Hematopoietic multipotent progenitor cell treated with erythropoietin and hydrocortisone succinate and interleukin-3 and kit ligand, for 8 days (in vitro differentiated cells): ENCODE results near the gene GALNT7.

Source experiments
- DNase-seq: peaks from one replicate; pipeline ENCODE4 v3.0.0-alpha.2; 2015

GALNT7 gene

DNA sequence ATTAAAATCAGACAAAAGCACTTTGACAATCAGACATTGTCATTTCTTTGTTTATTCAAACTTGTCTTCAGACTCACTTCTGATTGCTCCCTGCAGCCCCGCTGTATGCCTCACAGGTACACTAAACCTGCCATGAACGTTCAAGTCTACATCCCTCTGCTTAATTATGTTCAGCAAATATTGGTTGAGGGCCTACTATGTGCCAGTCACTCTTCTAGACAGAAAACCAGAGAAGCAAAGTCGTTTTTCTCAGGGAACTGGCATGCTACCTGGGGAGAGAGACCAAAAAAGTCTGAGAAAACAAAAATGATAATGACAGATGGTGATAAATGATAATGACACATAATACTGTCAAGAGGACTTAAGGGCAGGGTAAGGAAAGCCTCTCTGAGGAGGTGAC, 146.1 kb downstream of the GALNT7 start:
- DNase-seq = no peak

DNA sequence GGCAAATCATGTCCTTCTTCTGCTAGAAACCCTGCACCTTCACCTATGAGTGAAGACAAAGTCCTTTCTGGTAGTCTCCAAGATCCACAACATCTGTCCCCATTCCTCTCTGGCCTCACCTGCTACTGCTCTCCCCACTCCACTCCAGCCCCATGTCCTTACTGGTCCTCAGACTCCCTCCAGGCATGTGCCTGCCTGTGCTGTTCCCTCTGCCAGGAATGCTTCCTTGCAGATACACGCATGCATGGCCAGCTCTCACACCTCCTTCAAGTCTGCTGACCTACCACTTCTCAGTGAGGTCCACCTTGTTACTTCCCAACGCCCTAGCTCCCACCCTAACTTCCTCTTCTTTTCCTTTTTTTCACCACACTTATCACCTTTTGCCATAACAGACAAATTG, 147.4 kb downstream of the GALNT7 start:
- DNase-seq = no peak

DNA sequence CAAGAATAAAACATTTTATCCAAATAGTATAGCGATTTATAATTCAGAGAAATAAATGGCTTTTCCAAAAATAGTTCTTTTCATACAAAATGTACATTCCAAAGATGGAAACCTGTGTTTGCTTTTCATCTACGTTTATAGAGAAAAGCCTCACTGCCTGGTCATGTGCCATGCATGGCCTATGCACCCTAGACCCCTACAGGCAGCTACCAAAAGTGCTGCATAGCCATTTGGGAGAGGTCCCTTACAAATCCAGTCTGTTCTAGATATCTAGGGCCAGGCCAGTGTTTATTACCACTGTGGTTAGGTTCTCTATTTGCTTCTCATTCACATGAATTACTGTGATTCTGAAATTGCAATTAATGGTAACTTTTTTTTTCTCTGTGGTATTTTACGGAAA, 148.4 kb downstream of the GALNT7 start:
- DNase-seq = peak; percentile 65

DNA sequence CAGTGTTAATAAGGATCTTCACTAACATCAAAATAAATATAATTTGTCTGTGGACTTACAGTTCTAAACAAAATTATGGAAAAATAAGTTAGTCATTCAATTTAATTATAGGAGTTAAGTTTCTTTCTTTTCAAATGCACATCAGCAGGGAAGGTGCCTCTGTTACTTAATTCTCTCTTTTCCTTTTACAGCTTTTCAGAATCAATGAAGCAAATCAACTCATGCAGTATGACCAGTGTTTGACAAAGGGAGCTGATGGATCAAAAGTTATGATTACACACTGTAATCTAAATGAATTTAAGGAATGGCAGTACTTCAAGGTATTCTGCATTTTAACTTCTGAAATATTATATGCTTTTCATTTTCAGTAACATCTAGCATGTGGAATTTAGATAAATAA, 149.6 kb downstream of the GALNT7 start:
- DNase-seq = no peak

DNA sequence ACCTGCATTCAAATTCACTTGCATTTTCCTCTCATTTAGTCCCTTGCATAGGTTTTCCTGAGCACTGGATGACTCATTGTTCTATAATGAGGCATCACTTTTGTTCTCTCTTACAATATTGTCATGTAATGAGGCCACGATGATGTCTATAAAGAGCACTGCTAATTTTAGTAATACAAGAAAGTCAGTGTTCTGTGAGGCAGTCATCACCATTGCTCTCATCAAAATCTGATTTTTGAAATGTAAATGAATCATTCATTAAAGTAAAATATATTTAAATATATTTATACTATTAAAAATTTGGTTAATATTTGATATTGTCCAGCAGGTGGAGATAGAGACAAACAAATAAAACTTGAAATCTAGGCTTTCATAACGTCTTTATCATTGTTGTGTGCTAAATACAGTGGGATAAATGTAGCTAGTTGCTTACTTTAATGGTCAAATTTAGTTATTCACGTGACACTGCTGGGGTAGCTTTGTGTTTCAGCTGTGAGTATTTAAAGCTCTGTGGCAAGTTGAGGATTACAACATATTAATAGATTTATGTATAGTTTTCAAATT, 150.1 kb downstream of the GALNT7 start:
- DNase-seq = peak; percentile 75

DNA sequence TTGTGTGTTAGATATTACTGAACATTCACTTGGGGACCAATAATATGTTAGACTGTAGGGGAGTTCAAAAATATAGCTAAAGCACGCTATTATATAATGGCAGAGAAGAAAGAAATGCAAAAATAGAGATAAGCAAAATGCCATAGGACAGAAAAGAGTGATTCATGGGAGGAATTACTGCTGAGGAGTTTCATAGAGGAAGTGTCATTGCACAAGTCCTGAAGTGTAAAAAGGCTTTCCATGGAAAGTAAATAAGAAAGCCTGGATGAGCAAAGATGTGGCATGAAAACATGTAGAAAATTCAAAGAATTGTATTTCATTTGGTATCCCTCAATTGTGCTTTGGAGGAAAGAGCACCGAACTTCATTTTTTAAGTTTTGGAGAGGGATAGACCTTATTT, 151.1 kb downstream of the GALNT7 start:
- DNase-seq = no peak

DNA sequence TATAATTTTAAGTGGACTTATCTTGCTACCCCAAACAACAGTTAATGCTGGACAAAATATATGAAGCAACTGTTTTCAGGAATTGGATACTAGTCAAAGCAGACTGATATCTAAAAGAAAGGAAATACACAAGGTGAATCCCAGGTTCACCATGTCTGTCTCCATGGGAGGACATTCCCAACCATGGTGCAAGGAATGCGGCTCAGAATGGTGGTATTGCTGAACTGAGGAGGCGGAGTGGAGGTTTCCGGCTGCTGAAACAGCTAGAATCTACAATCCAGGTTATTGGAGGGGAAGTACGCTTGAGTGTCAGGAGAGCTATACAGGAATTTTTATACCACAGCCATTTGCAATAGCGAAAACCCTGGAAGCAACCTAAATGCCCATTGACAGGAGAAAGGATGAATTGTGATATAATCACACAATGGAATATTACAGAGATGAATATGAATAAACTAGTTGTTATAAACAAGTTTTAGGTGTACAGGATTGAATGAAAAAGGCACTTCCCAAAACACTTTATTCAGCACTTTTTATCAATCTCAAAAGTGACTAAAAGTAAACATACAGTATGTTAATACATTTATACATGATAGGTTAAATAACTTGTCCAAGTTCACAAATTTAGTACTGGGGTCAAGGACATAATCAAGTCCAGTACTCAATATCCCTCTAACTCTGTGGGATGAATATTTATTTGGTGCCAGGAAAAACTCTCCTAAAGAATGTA, 156.6 kb downstream of the GALNT7 start:
- no peak for DNase-seq

DNA sequence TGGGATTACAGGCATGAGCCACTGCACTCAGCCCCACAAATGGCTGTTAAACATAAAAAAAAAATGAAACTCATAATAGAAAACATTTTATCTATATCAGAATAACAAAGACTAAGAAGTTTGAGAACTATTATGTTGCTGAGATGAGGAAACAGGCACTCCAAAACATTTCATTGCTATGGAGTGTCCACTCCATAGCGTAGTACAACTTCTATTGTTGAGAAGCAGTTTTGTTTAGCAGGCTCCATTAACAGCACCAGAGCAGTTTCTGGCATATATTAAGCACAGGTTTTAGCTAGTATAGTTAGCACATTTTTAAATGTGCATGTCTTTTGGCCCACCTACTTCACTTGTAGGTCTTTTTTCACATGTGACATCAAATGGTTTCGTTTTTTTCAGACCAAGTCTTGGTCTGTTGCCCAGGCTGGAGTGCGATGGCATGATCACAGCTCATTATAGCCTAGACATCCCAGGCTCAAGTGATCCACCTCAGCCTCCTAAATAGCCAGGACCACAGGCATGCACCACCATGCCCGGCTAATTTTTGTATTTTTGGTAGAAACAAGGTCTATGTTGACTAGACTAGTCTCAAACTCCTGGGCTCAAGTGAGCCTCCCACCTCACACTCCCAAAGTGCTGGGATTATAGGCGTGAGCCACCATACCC, 159.8 kb downstream of the GALNT7 start:
- DNase-seq = no peak

DNA sequence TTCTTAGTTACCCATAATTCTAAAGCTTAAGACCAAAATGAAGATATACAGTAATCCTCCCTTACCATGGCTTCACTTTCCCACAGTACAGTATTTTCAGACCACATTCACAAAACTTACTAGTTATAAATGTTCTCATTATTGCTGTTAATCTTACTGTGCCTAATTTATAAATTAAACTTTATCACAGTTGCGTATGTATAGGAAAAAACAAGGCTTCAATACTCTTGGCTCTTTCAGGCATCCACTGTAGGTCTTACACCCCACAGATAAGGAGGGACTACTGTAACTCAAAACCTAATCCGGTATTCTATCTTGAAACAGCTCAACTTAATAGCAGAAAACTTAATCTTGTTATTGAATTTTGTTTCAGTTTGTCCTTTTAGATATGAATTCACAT, 162.0 kb downstream of the GALNT7 start:
- peak; percentile 23 for DNase-seq

DNA sequence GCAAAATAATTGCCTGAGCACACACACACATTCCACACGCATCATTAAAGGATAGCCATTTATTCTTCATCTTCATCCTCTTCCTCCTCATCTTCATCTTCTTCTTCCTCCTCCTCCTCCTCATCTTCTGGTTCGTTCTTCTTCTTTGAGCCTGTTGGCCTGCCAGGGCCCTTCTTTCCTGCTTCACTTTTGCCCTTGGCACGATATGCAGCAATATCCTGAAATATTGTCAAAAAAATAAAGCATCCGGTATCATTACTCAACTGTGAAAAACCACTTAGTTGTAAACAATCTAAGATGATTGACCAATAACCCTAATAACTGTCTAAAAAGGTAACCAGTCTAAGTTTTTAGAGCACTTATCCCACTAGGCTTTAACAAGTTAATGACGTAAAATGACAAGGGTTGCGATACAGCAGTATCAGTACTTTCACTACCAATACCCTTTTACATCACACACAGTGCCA, 163.4 kb downstream of the GALNT7 start:
- peak; percentile 24 for DNase-seq

DNA sequence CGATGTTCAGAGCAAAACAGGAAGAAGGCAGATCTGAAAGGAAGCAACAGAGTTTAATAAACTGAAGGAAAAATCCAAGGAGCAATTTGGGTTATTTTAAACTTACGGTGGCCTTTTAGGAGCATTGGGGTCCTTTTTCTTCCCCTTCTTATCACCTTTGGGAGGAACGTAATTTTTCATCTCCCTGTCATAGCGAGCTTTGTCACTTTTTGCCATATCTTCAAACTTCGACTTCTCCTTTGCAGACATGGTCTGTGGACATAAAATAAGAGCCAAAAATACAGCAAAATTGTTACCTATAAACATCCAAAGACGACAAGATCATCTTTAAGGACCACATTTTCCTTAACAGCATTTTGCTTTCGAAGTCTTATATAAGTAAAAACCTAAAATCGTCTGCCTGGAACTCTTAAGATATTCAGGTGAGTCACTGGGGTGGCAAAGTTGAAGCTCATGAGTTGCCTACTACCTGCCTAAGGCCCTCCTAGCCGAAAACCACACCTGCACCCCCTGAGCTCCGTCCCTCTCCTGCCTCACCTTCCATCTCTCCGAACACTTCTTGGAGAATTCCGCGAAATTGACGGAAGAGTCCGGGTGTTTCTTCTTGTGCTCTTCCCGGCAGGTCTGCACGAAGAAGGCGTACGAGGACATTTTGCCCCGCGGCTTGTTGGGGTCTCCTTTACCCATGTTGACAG, 164.5 kb downstream of the GALNT7 start:
- DNase-seq = peak; percentile 36

DNA sequence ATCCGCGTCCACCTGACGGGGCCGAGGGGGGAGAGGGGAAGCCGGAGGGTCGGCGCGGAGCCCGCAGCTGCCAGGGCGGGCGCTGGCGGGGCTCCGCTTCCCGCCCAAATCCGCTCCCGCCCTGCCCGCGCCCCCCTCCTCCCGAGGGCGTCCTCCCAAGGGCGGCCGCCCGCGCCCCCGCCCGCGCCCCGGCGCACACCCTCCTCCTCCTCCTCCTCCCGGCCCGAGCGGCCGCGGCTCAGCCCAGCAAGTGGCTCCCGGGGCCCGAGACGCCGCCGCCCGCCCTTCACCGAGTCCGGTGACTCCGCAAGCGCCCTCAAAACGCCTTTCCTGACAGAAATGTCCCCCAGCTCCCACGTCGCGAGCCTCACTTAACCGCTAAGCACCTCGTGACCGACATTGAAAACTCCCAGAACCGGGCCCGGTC, 165.1 kb downstream of the GALNT7 start:
- peak; percentile 63 for DNase-seq

DNA sequence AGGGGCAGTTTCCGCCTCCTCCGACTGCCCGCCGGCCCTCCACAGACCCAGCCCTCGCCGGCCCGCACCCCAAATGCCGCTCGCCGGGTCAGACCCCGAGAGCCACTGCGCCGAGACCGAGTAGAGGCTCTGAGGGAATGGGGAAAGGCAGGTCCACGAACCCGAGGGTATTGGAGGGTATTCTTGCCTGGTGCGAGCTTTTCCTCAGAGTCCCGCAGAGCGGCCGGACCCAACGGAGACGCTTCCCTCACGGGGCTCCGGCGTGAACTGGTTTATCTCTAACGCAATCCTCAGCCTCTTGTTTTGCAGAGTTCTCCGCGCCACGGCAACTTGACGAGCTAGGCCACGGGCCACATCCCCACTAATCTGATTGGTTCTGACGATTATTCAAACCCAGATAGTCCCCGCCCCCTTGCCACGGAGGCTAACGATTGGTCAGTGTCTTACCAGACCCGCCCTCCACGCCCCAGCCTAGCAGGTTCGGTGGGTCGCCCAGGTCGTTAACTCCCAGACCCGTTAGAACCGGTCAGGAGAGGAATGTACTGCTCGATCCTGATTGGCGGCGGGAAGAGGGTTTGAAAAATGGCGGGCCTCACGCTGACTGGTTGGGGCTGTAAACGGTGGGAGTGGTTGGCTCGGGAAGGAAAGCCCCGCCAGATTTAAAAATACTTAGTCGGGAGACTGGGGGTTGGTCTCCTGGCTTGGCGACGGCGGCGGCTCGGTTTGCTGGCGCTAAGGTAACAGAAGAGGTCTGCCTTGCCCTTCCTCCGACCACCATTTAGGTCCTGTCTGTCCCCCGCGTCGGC, 165.7 kb downstream of the GALNT7 start, which contains the start of gene HMGB2:
TSS of gene HMGB2 (minus strand) at position 274 of the 806 bp plus-strand sequence. CDS start 709 bp downstream, outside the sequence.
- peak; percentile 100 for DNase-seq

DNA sequence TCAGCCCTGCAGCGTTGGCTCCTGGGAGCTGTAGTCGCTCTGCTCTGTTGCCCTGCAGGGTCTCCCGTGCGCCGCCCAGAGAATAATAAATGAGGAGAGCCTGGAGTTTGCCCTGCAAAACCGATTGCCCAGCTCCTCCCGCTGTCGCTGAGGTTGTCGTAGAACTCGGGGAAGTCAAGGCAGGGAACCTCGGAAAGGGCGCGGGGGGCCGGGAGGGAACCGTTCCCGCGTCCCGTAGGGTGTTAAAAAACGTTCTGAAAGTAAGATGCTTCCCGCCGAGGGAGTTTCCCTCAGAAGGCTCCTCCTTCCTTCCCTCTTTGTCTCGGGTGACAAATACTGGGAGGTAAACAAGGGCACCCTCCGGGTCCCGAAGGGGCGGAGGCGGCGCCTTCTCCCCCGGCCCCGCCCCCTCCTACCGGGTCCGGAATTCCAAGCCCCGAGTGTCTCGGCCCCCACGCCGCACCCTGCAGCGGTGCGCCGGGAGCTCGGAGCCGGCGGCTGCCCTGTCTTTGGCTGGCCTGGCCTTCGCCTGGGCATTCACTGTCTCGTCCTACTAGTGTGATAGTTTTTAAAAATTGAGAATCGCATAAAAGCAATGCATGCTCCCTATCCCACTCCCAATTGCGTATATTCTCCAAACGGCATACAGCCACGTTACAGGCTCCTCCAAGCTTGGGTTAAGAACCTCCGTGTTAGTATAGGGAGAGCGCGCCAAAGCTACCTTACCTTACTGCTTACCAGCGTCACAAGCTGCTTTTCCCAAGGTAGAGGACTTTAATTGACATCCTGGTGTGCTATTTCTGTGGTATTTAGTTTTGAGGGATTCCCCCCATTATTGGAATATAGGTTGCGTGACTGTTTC, 166.5 kb downstream of the GALNT7 start:
- peak; percentile 94 for DNase-seq

DNA sequence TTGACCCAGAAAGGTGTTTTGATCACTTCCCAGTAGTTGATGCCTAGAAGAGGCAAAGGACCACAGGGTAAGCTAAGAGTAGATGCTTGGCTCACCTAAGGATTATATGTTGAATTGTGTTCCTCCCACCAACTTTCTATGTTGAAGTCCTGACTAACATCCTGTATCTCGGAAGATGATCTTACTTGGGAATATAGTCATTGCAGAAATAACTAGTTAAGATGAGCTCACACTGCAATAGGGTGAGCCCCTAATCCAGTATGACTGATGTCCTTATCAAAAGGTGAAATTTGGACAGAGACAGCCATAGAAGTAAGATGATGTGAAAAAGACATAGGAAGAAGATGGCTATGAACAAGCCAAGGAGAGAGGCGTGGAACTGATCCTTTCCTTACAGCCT, 168.9 kb downstream of the GALNT7 start:
- DNase-seq = no peak

DNA sequence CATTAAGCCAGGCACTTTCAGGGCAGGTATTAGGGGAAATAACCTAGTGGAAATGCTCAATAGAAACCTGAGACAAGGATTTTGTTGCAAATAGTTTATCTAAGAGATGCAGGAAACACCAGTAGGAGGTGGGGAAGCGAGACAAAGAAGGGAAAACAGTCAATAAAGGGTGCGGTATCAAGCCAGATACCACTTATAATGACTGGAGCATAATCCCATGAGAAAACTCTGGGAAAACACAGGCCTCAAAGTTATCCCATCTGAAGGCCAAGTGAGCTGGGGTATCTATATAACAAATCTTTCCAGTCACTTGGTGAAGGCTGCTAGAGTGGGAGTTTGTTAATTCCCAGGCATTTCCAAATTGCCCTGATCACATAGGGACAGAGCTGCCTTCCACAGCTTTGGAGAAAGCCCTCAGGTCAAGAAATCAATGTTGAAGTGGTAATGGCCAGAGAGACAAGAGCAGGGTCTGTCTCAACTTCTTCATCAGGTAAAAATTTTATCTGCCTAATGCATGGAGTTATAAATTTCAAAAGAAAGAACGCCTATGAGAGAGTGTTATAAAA, 175.3 kb downstream of the GALNT7 start:
- no peak for DNase-seq

DNA sequence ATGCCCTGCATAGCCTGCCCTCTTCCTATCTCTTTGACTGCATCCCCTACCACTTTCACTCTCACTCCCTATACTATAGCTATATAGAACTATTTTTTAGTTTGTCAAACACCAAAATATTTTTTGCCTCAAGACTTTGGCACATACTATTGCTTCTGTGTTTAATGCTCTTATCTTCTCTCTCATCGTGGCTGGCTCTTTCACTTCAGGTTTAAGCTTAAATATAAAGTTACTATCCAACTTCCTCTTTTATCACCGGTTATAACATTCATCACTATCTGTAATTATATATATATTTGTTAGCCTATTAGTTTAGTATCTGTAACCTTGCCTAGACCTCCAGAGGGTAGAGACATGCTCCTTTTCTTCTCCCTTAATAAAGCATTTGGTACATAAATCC, 177.0 kb downstream of the GALNT7 start:
- DNase-seq = no peak

DNA sequence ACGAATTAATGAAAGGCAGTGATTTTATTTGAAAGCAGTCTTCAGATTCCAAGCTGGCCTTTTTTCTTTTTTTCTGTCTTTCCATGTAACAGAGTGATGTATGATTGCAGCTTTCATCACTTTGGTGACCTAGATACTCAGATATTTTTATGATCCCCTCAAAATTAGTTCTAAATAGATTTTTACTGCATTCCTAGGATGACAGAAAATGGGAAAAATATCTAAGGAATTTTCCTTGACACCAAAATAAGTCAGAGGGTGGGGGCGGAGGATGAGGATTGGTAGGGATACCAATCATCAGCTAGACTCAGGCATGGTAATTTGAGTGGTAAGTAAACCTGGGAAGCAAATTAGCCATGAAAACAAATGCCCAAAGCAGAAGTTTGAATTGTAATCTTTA, 177.5 kb downstream of the GALNT7 start:
- no peak for DNase-seq

DNA sequence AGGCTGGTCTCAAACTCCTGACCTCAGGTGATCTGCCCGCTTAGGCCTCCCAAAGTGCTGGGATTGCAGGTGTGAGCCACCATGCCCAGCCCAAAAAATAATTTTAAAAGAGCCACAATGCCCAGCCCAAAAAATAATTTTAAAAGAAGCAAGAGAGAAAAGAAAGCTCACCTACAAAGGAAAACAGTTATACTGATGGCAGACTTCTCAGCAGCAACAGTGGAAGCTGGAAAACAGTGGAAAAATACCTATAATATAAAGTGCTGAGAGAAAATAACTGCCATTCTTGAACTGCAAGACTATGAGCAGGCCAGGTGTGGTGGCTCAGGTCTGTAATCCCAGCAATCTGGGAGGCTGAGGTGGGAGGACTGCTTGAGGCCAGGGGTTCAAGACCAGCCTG, 178.9 kb downstream of the GALNT7 start:
- DNase-seq = no peak

DNA sequence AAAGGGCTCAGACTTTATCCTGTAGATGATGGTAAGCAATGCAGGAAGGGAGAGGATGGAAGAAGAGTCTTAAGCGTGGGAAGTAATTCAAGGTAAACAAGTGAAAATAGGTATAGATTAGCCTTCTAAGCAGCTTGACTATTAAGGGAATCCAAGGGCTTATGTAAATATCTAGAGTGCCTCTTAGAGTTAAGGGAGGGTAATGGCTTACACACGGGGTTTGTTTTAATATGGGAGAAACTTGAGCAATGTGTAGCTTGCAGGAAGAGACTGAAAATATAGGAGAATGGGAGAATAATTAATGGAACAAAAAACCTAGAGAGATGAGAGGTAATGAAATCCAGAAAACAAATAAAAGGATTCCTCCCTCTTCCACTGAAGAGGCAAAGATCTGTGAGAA, 189.3 kb downstream of the GALNT7 start:
- no peak for DNase-seq

DNA sequence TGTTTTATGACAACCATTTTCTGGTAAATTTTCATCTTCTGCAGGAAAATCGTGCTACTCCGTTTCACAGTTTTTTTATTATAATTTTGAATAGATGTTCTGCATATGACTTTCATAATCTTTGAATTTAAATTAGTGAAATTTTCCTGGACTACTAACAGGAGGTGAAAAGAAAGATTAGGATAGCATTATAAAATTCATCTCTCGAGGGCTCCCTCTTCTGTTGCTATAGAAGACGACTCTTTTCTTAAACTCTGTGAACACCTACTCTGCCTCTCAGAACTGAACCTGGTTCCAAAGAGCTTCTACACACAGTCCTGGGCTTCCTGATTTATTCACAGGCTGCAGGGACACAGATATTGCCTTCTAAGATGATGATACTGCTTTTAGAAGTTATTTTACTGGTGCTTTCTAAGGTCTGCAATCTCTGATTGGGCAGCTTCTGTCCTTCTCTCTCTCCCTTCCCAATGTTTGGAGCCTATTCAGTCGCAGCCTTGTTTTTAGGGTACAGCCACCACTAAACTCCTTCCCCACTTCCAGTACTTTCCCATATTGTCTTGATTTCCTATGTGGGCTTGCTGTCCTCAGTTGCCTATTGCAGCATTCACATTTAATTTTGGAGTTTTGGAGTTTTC, 192.1 kb downstream of the GALNT7 start:
- DNase-seq = peak; percentile 40
